ENCODE data around the gene SPAG5. TPM values are rescaled to one million over a fixed set of nuclear protein-coding genes. Genes with fewer than 3 reads are reported as not detected.

The SPAG5 gene
- total RNA-seq, 4 donors from 2014 or later: 10.0 to 28.3 (median 16.2) TPM

- Histone ChIP-seq H3K4me3 (peak overlapping the region; percentile 52 to 83 (median 72)), H3K4me1 (peaks cover 13 to 29% (median 18%) of the 10 kb centered on the region in 3 donors), H3K36me3 (peaks cover 0 to under 1% (median under 1%) of the 10 kb centered on the region in 3 donors), H3K27ac (peak overlapping the region; percentile 93 to 98 (median 96)), H3K9me3 (no peaks in the 10 kb centered on the region), H3K27me3 (no peaks in the 10 kb centered on the region)
- WGBS, 2 donors: 3 to 6% methylated on average over 9 to 15 of the region's 17 CpGs
- no peak for DNase-seq
- no peak for TF ChIP-seq POLR2A (IDR thresholded peaks at IDR 0.05)
- TF ChIP-seq, protein P1, sequence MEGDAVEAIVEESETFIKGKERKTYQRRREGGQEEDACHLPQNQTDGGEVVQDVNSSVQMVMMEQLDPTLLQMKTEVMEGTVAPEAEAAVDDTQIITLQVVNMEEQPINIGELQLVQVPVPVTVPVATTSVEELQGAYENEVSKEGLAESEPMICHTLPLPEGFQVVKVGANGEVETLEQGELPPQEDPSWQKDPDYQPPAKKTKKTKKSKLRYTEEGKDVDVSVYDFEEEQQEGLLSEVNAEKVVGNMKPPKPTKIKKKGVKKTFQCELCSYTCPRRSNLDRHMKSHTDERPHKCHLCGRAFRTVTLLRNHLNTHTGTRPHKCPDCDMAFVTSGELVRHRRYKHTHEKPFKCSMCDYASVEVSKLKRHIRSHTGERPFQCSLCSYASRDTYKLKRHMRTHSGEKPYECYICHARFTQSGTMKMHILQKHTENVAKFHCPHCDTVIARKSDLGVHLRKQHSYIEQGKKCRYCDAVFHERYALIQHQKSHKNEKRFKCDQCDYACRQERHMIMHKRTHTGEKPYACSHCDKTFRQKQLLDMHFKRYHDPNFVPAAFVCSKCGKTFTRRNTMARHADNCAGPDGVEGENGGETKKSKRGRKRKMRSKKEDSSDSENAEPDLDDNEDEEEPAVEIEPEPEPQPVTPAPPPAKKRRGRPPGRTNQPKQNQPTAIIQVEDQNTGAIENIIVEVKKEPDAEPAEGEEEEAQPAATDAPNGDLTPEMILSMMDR (IDR thresholded peaks at IDR 0.05): no peak
- intact Hi-C loops (cut with DNase I): no loop called here
Observed at GRCh38 chr17:28598389-28598788, 436 bp downstream of the SPAG5 start.

GRCh38 chr17:28597606-28598383 lies 1.0 kb downstream of the SPAG5 start:
- Histone ChIP-seq H3K4me1 (peaks cover 13 to 29% (median 18%) of the 10 kb centered on the region in 3 donors), H3K9me3 (no peaks in the 10 kb centered on the region), H3K4me3 (peak overlapping the region; percentile 52 to 83 (median 72)), H3K27ac (peak overlapping the region in 2 of 4 donors; percentile 93 to 98), H3K36me3 (peaks cover 0 to 7% (median 6%) of the 10 kb centered on the region in 3 donors), H3K27me3 (no peaks in the 10 kb centered on the region)
- intact Hi-C loops (cut with DNase I): no loop called here
- TF ChIP-seq POLR2A (IDR thresholded peaks at IDR 0.05): no peak
- TF ChIP-seq, protein P1 (IDR thresholded peaks at IDR 0.05): no peak
- no peak for DNase-seq
- WGBS, 2 donors: 21 to 22% methylated on average over 5 of the region's 5 CpGs

DNA sequence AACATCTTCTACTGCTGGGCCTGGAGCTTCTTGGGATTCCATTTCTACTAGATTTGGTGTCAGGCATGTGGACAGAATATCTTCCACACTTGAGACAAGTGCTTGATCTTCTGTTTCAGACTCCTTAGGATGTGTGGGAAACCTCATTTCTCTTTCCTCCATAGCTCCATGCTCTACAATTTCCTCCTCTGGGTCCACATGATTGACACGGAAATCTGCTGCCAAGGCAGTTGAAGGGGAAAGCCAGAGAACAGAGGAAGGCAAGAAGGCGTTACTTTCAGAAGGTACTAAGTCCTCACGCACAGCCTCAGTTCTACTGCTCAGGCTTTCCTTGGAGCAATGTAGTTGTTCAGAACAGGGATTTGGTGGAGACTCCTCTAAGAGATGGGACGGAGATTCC lies 6.6 kb downstream of the SPAG5 start:
- H3K27ac ChIP-seq: no peak overlapping the region
- H3K27me3 ChIP-seq: no peaks in the 10 kb centered on the region
- no peak overlapping the region for H3K4me3 ChIP-seq
- no peaks in the 10 kb centered on the region for H3K9me3 ChIP-seq
- peaks cover 0 to 53% (median 6%) of the 10 kb centered on the region in 3 donors for H3K36me3 ChIP-seq
- H3K4me1 ChIP-seq: peaks cover 0 to 2% (median 0%) of the 10 kb centered on the region in 3 donors
- TF ChIP-seq, protein P1 (IDR thresholded peaks at IDR 0.05): no peak
- TF ChIP-seq POLR2A (IDR thresholded peaks at IDR 0.05): no peak
- no peak for DNase-seq
- intact Hi-C loops (cut with DNase I): no loop called here
- WGBS, 2 donors: 77 to 94% methylated on average over 3 to 4 of the region's 4 CpGs

DNA sequence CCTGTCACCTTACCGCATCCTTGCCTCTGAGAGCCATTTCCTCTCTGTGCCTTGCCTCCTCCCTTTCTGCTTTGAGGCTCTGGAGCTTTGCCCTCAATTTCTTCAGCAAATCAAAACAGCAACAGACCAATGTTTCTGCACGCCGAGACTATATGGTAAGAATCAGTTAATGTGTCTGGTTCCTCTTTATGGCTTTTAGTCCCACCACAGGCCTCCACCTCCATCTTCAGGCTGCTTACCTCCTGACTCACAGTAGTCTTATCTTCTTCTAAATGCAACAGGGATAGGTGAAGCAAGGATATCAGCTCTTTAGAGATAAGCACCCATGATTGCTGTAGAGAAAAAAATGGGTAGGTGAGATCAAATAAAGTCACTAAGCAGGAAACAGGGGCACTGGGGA lies 13.0 kb downstream of the SPAG5 start:
- Histone ChIP-seq H3K36me3 (peaks cover 8 to 80% (median 10%) of the 10 kb centered on the region in 3 donors), H3K27ac (no peak overlapping the region), H3K9me3 (no peaks in the 10 kb centered on the region), H3K4me1 (no peaks in the 10 kb centered on the region), H3K4me3 (no peak overlapping the region), H3K27me3 (no peaks in the 10 kb centered on the region)
- 88 to 92% methylated on average over 3 of the region's 3 CpGs for WGBS, 2 donors
- TF ChIP-seq, protein P1 (IDR thresholded peaks at IDR 0.05): no peak
- no peak for TF ChIP-seq POLR2A (IDR thresholded peaks at IDR 0.05)
- intact Hi-C loops (cut with DNase I): no loop called here
- DNase-seq: no peak

- no peak for TF ChIP-seq POLR2A (IDR thresholded peaks at IDR 0.05)
- TF ChIP-seq, protein P1 (IDR thresholded peaks at IDR 0.05): no peak
- Histone ChIP-seq H3K36me3 (peaks cover 8 to 76% (median 10%) of the 10 kb centered on the region in 3 donors), H3K4me3 (no peak overlapping the region), H3K27me3 (no peaks in the 10 kb centered on the region), H3K9me3 (no peaks in the 10 kb centered on the region), H3K27ac (no peak overlapping the region), H3K4me1 (no peaks in the 10 kb centered on the region)
- intact Hi-C loops (cut with DNase I): no loop called here
- 82 to 85% methylated on average over 2 to 3 of the region's 3 CpGs for WGBS, 2 donors
- DNase-seq: no peak
Observed at GRCh38 chr17:28584434-28584833, 14.4 kb downstream of the SPAG5 start.

All from esophagus squamous epithelium (tissue), 5 donors.